ELF-1 (cell line): ENCODE measurements around the gene IQUB.
"Not testable (repeated sequence)": the region's sequence is repeated elsewhere in the genome, so short reads cannot be mapped to it uniquely, and the experiment has no call there.

ENCODE experiments used
- DNase-seq: peaks from one replicate; pipeline ENCODE4 v3.0.0-alpha.2; 2016; ENCODE audit warnings: low read depth, low spot score

IQUB gene

GRCh38 chr7:123415625-123416024 is 118.8 kb downstream of the IQUB start:
- DNase-seq, result no peak

- DNase-seq, result no peak
Observed at GRCh38 chr7:123410273-123410904, 124.0 kb downstream of the IQUB start.

GRCh38 chr7:123407951-123408350 is 126.4 kb downstream of the IQUB start:
- not testable (repeated sequence) for DNase-seq
